Non-pigmented ciliary epithelial cell (primary cell): ENCODE data around the gene PANK2.
"Not testable (repeated sequence)": the region's sequence is repeated elsewhere in the genome, so short reads cannot be mapped to it uniquely, and the experiment has no call there.

ENCODE experiments used
- DNase-seq: peaks from one replicate; pipeline ENCODE4 v3.0.0-alpha.2; 2010; ENCODE audit warnings: low read depth

The PANK2 gene

DNA sequence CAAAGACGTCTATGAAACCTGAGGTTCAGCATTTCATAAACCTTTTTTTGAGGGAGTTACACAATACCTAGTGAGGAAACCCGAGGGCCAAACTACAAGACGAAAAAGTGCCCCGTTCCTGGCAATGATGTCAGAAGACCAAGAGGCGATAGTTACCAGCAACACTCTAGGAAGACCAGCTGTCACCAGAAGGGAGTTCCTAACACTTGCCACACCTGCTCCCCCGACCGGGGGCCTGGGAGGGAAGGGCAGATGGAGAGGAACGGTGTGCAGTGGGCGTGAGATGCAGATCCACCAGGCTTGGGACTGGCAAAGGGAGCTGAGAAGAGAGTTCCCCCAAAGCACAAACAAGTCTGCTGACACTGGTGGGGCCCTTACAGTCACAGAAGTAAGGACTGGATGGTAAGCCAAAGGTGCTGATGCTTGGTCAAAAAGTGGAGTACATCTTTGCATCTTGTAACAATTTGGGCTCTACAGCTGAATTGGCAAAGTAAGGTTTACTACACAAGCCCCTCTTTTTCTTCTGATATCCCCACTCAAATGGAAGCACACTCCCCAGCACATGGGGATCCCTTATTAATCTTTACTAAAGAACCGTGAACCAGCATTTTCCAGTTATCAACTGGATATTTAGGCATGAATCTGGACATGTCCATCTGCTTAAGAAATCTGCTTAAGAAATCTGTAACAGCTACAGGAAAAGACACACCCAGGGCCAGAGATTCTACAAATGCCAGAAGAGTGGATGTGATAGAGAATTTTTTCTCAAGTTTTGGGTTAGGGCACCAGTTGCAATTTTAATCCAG lies 38.5 kb downstream of the PANK2 start:
- DNase-seq = no peak

DNA sequence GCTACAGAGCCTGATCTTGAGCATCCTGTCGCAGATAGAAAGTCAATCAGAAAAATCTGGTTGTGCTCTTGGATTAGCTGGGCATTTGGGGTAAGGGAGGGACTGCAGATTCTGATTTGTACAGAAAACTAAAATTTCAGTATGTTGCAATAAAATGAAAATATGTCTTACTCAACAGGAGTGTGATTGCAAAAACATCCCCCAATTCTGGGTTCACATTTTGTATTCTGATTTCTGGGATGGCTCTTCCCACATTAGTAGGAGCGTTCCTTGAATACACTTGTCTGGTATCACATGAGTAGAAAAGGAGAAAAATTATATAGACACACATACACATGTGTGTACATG lies 40.5 kb downstream of the PANK2 start:
- no peak for DNase-seq

DNA sequence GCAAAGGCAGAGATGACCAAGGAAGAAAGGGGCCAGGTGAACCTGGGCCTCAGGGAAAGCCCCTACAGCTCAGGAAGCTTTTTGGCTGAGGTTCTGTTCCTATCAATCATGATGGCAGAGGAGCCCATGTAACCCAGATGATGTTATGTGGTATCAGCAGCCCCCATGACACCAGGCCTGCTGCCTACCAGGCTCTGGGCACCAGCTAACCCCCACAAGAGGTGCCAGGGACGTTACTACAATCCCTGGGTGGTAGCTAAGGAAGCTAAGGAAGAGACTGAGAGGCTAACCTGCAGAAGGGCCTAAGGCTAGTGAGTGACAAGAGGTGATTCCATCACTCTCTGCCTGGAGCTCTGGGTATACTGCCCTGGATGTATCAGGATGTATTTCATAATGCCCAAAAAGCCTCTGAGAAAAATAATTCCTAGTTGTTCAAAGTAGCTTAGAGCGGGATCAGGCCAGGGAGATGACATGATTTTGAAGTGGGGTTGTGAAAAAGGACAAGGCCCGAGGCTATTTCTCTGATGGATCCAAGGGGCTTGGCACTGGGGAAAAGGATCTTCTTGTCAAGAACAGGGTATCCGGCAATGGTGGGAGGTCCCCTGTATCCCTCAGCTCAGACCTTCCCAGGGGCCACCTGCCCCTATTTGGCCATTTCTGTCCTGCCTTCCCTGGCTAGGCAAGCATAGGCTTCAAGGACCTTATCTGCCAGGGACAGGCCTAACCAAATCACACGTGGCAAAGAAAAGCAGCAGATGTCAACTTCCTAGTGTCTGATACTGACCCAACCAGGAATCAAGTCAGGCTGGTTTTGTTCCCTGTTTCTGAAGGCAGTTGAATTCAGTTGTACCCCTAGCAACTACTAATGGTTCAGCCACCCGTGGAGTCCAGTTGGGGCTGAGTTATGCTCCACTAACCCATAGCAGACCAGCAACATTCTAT lies 41.3 kb downstream of the PANK2 start:
- no peak for DNase-seq

DNA sequence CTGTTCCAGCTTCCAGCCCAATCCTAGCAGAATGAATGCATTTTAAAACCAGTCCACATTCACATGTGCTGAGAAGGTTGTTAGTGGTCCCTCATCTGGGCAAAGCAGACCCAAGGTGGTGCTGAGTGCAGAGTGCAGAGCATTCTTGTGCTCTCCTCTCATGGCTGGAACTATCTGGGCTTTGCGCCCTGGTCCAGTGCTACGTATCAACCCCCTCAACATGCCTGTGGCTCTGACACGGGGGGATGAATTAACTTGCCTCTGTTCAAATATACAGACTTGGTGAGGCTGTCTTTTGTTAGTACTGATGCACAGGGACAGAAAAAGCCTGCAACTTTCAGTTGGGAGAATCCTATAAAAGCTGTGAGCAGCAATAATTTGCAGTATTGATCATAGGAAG lies 42.5 kb downstream of the PANK2 start:
- DNase-seq = no peak

DNA sequence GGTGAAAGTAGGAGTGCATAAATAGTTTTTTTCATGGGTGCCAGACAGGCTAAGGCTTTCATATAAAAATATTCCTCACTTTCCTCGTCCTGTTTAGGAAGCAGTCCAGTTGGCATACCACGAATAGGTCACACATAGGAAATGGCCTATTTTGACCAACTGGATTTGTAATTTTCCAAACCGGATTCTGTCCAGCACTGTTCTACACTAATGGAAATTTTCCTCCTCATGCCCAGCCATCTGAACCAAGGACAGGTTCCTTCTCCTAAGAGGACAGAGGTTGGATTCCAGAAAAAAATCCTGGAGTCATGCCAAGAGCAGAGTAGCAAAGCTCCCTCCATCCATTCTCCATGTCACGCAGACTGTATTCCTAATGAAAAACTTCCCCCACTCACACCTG lies 43.1 kb downstream of the PANK2 start:
- DNase-seq = no peak

DNA sequence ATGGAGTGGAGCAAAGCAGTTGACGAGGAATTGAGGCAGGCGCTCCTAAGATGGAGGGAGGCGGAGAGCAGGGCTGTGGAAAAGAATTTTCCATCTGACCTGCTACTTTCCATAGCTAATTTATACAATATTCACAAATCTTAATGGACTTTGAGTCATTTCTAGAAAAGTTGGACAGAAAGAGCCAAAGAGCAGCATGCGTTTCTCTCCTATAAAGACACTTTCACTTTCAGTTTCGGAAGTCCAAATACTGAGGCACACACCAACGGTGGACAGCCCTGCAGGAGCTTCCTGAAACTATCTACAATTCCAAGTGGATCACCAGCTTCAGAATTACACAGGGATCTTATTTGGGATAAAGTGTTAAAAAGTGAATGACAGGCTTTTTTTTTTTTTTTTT lies 43.5 kb downstream of the PANK2 start:
- DNase-seq = no peak

DNA sequence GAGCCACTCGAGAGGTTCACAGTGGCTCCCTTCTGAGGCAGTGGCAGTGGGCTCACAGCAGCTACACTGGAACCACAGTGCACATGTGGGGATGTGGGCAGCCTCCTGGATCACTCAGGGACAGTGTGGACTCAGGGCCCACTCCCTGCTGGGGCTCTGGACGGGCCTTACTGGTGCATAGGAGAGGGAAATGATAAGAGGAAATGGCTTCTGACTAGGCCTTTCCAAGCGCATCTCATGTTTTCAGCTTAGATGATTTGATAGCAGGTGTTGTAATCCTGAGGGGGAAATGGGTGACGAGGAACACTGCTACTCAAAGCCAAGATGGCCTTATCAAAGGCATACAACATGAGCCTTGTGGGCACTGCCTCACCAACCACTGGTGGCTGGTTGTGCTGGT lies 44.0 kb downstream of the PANK2 start:
- DNase-seq = no peak

DNA sequence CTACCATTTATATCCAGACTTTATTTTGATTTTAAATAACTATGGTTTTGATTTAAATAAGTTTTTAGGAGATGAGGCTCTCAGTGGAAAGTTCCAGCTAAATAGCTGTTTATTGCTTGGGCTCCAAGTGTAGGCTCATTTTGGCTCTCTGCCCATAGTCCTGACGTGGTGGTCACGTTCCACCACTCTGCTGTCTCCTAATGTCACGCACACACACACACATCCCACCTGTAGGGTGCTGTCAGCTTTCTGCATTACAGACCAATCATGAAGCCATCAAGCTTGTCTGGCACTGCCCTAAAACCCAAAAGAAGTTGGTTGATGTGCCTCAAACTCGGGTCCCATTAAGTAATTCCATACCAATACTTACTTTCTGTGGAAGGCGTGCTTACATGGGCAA lies 45.4 kb downstream of the PANK2 start:
- DNase-seq = no peak

DNA sequence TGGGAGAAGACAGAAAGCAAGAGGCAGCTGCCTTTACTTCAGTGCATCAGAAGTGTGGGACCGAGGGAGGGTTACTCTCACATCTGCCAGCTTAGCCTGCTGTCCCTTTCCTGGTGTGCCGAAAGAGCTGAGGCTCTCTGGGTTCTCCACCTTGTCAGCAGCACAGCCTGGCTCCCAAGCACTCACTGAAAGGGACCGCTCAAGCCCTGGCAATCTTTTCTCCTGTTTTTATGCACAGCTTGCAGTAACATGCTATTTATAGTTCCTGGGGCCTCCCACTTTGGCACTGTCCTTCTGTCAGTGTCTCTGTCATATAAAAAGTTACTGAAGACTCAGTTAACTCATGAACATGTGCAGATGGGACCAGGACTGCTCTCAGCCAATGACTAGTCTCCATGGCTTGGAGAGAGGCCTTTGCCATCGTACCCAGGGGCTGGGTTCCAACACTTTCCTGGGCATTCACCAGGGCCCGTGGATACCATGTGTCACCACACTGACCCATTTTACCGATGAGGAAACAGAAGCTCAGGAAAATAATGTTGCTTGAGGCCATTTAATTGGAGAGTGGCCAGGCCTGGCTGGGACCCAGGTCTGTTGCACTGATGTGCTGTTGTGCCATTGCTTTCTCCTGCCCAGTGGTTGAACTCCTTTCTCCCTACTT lies 46.2 kb downstream of the PANK2 start:
- no peak for DNase-seq

DNA sequence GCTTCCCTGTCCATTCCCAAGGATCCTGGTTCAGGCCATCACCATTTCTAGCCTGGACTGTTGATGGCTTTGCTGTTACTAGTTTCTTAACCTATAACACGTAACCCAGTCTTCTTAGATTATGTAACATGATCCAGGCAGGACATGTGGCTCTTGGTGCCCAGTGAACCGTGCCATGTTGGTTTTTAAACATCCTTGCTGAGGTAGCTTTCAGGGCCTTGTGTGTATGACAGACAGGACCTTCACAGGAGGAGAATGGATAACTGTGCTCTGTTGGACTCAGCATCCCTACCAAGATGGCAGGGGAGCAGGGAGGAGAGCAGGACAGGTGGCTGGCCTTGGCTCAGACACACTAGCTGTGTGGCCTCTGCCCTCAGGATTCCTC lies 46.8 kb downstream of the PANK2 start:
- no peak for DNase-seq

DNA sequence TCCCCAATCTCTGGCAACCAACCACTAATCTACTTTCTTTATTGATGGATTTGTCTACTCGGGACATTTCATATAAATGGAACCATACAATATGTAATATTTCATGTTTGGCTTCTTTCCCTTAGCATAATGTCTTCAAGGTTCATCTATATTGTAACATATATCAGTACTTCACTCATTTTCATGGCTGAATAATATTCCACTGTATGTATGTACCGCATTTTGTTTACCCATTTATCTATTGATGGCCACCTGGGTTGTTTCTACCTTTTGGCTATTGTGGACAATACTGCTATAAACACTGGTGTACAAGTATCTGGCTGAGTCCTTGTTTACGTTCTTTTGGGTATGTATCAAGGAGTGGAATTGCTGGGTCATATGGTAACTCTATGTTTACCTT lies 48.4 kb downstream of the PANK2 start:
- no peak for DNase-seq

DNA sequence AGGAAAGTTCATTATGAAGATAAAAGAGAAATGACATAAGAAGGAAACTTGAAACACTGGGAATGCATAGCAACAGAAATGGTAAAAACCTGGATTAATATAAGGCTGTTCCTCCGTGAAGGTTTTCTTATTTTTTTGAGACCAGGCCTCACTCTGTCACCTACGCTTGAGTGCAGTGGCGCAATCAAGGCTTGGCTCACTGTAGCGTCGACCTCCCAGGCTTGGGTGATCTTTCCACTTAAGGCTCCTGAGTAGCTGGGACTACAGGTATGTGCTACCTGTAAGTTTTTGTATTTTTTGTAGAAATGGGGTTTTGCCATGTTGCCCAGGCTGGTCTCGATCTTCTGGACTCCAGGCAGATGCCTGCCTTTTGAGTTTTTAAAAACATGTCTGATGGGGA lies 51.7 kb downstream of the PANK2 start:
- DNase-seq = no peak

DNA sequence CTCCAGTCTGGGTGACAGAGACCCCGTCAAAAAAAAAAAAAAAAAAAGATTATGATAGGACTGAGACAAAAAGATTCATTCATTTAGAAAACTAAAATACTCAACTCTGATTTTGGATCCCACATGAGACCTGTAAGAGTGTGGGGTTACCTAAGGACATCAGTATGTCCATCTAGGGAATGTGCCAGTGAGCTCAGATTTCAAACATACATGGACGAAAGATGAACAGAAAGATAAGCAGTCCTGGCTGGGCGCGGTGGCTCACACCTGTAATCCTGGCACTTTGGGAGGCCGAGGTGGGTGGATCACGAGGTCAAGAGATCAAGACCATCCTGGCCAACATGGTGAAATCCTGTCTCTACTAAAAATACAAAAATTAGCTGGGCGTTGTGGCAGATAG lies 57.5 kb downstream of the PANK2 start:
- not testable (repeated sequence) for DNase-seq

DNA sequence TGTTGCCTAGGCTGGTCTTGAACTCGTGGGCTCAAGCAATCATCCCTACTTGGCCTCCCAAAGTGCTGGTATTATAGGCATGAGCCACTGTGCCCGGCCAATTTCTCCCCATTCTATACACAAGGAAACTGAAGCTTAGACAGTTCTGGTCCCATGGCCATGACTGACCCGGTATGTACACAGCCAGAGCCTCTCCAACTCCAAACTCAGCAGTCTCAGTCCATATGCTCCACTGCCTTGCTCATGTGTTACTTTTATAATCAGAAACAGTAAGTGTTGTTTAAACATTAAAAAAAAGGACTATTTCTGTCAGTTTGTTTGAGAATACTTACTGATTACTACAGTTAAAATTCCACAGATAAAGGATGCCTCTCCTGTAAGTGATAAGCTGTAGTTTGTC lies 75.5 kb downstream of the PANK2 start:
- no peak for DNase-seq

DNA sequence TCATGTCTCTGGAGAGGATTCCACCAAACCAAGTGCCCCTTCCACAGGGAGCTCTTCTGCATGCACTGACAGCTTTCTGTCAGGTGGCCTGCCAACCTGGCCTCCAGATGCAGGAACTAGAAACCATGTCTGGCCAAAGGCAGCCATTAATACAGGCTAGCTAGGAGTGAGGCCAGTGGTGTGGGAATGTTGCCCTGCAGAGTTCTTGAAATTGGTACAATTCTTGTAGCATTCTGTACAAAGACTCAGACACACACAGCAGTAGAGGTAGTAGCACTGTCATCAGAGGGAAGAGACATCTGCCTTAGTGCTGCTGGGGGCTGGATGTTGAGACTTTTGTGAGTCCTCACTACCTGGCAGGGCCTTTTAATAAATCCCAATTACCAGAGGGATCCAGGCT lies 77.4 kb downstream of the PANK2 start:
- no peak for DNase-seq

DNA sequence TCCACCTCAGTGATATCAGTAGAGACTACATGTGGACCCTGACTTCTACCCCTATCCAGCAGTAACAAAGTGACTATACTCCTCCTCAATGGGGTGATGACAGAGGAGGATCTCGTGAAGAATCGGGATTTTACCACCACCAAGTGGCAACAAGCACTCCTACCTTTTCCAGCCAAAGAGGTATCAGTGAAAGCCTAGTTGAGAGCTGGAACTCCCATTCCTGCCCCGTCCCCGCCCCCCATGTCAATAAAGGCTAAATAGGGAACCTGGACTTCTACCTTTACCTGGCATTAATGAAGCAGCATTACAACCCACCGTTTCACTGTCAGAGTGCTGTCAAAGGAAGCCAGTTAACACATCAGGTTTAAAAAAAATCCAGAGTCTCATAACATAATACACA lies 80.8 kb downstream of the PANK2 start:
- DNase-seq = no peak

DNA sequence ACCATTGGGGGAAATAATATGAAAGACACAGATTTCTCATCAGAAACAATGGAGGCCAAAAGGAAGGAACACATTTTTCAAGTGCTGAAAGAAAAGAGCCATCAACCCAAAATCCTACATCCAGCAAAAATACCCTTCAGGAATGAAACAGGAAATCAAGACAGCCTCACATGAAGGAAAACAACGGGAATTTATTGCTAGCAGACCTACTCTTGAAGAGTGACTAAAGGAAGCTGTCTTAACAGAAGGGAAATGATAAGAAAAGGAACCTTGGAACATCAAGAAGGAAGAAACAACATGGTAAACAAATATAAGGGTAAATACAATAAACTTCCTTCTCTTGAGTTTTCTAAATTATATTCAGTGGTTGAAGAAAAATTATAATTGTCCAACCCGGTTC lies 82.0 kb downstream of the PANK2 start:
- no peak for DNase-seq

DNA sequence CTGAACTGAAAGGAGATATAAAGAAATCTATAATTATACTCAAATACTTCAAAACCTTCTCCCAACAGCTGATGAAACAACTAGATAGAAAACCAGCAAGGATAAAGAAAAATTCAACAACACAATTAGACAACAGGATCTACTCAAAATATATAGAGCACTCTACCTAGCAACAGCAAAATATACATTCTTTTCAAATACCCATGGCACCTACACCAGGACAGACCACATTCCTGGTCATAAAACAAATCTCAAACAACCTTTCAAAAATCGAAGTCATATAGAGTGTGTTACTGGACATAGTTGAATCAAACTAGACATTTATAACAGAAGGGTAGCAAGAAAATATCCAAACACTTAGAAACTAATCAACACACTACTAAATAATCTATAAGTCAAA lies 83.0 kb downstream of the PANK2 start:
- DNase-seq = no peak

DNA sequence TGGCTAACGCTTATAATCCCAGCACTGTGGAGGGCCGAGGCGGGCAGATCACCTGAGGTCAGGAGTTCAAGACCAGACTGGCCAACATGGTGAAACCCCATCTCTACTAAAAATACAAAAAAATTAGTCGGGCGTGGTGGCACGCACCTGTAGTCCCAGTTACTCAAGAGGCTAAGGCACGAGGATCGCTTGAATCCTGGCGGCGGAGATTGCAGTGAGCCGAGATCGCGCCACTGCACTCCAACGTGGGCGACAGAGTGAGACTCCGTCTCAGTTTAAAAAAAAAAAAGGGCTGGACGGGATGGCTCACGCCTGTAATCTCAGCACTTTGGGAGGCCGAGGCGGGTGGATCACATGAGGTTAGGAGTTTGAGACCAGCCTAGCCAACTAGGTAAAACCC lies 83.4 kb downstream of the PANK2 start:
- DNase-seq = not testable (repeated sequence)

DNA sequence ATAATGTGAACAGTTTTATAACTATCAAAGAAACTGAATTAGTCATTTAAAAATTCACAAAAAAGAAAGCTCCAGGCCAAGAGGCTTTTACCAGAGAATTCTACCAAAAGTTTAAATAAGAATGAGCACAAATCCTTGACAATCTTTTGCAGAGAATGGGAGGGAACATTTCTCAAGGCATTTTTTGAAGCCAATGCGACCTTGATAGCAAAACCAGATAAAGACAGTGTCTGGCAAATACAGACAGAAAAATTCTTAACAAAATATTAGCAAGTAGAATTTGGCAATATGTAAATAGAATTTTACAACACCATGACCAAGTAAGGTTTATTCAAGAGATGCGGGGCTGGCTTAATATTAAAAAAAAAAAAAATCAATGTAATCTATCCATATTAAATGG lies 84.5 kb downstream of the PANK2 start:
- DNase-seq = no peak

DNA sequence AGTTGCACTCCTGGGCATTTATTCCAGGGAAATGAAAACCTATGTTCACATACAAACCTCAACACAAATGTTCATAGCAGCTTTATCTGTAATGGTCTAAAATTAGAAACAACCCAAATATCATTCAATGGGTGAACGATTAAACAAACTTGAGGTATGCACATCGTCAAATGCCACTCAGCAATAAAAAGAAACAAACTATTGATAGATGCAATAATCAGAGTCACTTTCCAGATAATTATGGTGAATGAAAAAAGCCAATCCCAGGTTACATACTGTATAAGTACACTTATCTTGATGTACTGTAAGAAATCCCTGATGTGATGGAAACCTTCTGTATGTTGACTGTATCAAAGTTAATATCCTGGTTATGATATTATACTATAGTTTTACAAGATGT lies 87.3 kb downstream of the PANK2 start:
- no peak for DNase-seq
